Karpas-422 (cell line): ENCODE data around the gene C1orf94. TPM values are rescaled to one million over a fixed set of nuclear protein-coding genes. Genes with fewer than 3 reads are reported as not detected.

Experiments used
- DNase-seq: peaks from one replicate; pipeline ENCODE4 v3.0.0-alpha.2; 2015
- H2AFZ ChIP-seq: fragments of 200-600 bp; sonication (generic); 2 replicates; pipeline ENCODE4 v1.6.1; 2014; ENCODE audit warnings: antibody characterized with exemption, low read length, mixed read lengths
- H3K27ac ChIP-seq: fragments of 200-600 bp; sonication (generic); 2 replicates; pipeline ENCODE4 v1.5.1; 2014; ENCODE audit warnings: mild to moderate bottlenecking, low read length, moderate library complexity
- H3K27me3 ChIP-seq: fragments of 200-600 bp; sonication (generic); 2 replicates; pipeline ENCODE4 v1.6.1; 2014; ENCODE audit warnings: low read length, mixed read lengths
- H3K36me3 ChIP-seq: fragments of 200-600 bp; sonication (generic); 2 replicates; pipeline ENCODE4 v1.6.1; 2014; ENCODE audit warnings: low read length, mixed read lengths; ENCODE audit not compliant: insufficient read depth
- H3K4me1 ChIP-seq: fragments of 200-600 bp; sonication (generic); 2 replicates; pipeline ENCODE4 v1.6.1; 2014; ENCODE audit warnings: mild to moderate bottlenecking, low read length, mixed read lengths
- H3K4me2 ChIP-seq: fragments of 200-600 bp; sonication (generic); 2 replicates; pipeline ENCODE4 v1.6.1; 2014; ENCODE audit warnings: low read length, low read depth, mild to moderate bottlenecking; ENCODE audit not compliant: poor library complexity, severe bottlenecking
- H3K4me3 ChIP-seq: fragments of 200-600 bp; sonication (generic); 2 replicates; pipeline ENCODE4 v1.5.1; 2014; ENCODE audit warnings: mild to moderate bottlenecking, antibody characterized with exemption, low read length, mixed read lengths
- H3K79me2 ChIP-seq: fragments of 200-600 bp; sonication (generic); 2 replicates; pipeline ENCODE4 v1.6.1; 2014; ENCODE audit warnings: mild to moderate bottlenecking, low read length, mixed read lengths
- H3K9ac ChIP-seq: fragments of 200-600 bp; sonication (generic); 2 replicates; pipeline ENCODE4 v1.6.0; 2014; ENCODE audit warnings: low read length
- H3K9me2 ChIP-seq: fragments of 200-600 bp; sonication (generic), shearing (Covaris generic); replicated peaks from 2 replicates; pipeline ENCODE4 v1.6.0; 2014; ENCODE audit warnings: mild to moderate bottlenecking, low read length, moderate library complexity; ENCODE audit not compliant: insufficient read depth
- H3K9me3 ChIP-seq: fragments of 300-700, 200-600 bp; sonication (generic); 2 replicates; pipeline ENCODE4 v1.6.1; 2014; ENCODE audit warnings: low read length, mixed read lengths
- H4K20me1 ChIP-seq: fragments of 200-600 bp; sonication (generic); 2 replicates; pipeline ENCODE4 v1.6.1; 2014; ENCODE audit warnings: mild to moderate bottlenecking, antibody characterized with exemption, low read length, low read depth; ENCODE audit not compliant: insufficient read depth
- total RNA-seq: library from RNA; depleted of rRNA; stranded (reverse); fragments of >200 nt; shearing (Covaris generic); gene quantifications from 2 replicates; pipeline ENCODE4 v1.2.3, GENCODE V29; 2014; ENCODE audit warnings: low replicate concordance; rRNA removed

Gene C1orf94
- total RNA-seq: not detected in 2 replicates

GRCh38 chr1:34176830-34177603, at the start of gene C1orf94:
C1orf94 (plus strand) TSS chr1:34176907; CDS start chr1:34177790, 883 bp downstream.
- H3K9me3 ChIP-seq: no peaks in the 10 kb centered on the region
- H2AFZ ChIP-seq: no peak within 1 kb of the TSS
- H3K4me3 ChIP-seq: no peak within 1 kb of the TSS
- H3K27ac ChIP-seq: no peak within 1 kb of the TSS
- H4K20me1 ChIP-seq: no peaks in the 10 kb centered on the region
- no peaks in the 10 kb centered on the region for H3K79me2 ChIP-seq
- DNase-seq: no peak
- no peak within 1 kb of the TSS for H3K4me2 ChIP-seq
- H3K9me2 ChIP-seq: no peaks in the 10 kb centered on the region
- H3K27me3 ChIP-seq: no peaks in the 10 kb centered on the region
- peaks cover 14% of the 10 kb centered on the region for H3K4me1 ChIP-seq
- no peaks in the 10 kb centered on the region for H3K36me3 ChIP-seq
- no peak within 1 kb of the TSS for H3K9ac ChIP-seq

GRCh38 chr1:34127006-34128000, 49.4 kb upstream of the C1orf94 start:
- no peak overlapping the region for H3K4me2 ChIP-seq
- no peaks in the 10 kb centered on the region for H3K36me3 ChIP-seq
- H3K27me3 ChIP-seq: no peaks in the 10 kb centered on the region
- H3K9me3 ChIP-seq: no peaks in the 10 kb centered on the region
- no peak overlapping the region for H3K4me3 ChIP-seq
- no peak overlapping the region for H3K27ac ChIP-seq
- H3K9ac ChIP-seq: no peak overlapping the region
- H3K79me2 ChIP-seq: no peaks in the 10 kb centered on the region
- no peak for DNase-seq
- peaks cover 5% of the 10 kb centered on the region for H3K4me1 ChIP-seq
- H4K20me1 ChIP-seq: no peaks in the 10 kb centered on the region
- H3K9me2 ChIP-seq: no peaks in the 10 kb centered on the region
- H2AFZ ChIP-seq: no peak overlapping the region

GRCh38 chr1:34128186-34128889, 48.4 kb upstream of the C1orf94 start:
- DNase-seq: no peak
- H3K4me2 ChIP-seq: no peak overlapping the region
- H3K9me3 ChIP-seq: no peaks in the 10 kb centered on the region
- H2AFZ ChIP-seq: no peak overlapping the region
- no peaks in the 10 kb centered on the region for H3K36me3 ChIP-seq
- H3K27me3 ChIP-seq: no peaks in the 10 kb centered on the region
- no peaks in the 10 kb centered on the region for H4K20me1 ChIP-seq
- H3K9ac ChIP-seq: no peak overlapping the region
- H3K79me2 ChIP-seq: no peaks in the 10 kb centered on the region
- H3K4me1 ChIP-seq: no peaks in the 10 kb centered on the region
- H3K27ac ChIP-seq: no peak overlapping the region
- H3K4me3 ChIP-seq: no peak overlapping the region
- no peaks in the 10 kb centered on the region for H3K9me2 ChIP-seq

GRCh38 chr1:34129630-34130029, 47.1 kb upstream of the C1orf94 start:
- Histone ChIP-seq H3K4me3 (no peak overlapping the region), H3K79me2 (no peaks in the 10 kb centered on the region)

GRCh38 chr1:34130306-34130705, 46.4 kb upstream of the C1orf94 start:
- Histone ChIP-seq H3K36me3 (no peaks in the 10 kb centered on the region), H3K4me2 (no peak overlapping the region), H3K4me3 (no peak overlapping the region), H2AFZ (no peak overlapping the region), H3K27ac (no peak overlapping the region), H3K9me3 (no peaks in the 10 kb centered on the region), H3K79me2 (no peaks in the 10 kb centered on the region), H3K9me2 (no peaks in the 10 kb centered on the region), H3K4me1 (no peaks in the 10 kb centered on the region), H3K27me3 (no peaks in the 10 kb centered on the region), H3K9ac (no peak overlapping the region), H4K20me1 (no peaks in the 10 kb centered on the region)
- DNase-seq: no peak

More at GRCh38 chr1:34129630-34130029, 47.1 kb upstream of the C1orf94 start:
- no peaks in the 10 kb centered on the region for H3K4me1 ChIP-seq
- H3K9ac ChIP-seq: no peak overlapping the region
- H3K9me2 ChIP-seq: no peaks in the 10 kb centered on the region
- no peak overlapping the region for H3K4me2 ChIP-seq
- no peak overlapping the region for H2AFZ ChIP-seq
- no peak for DNase-seq
- H3K27me3 ChIP-seq: no peaks in the 10 kb centered on the region
- H3K27ac ChIP-seq: no peak overlapping the region
- H3K36me3 ChIP-seq: no peaks in the 10 kb centered on the region
- H3K9me3 ChIP-seq: no peaks in the 10 kb centered on the region
- H4K20me1 ChIP-seq: no peaks in the 10 kb centered on the region

- no peaks in the 10 kb centered on the region for H3K4me1 ChIP-seq
- no peak for DNase-seq
- H3K36me3 ChIP-seq: no peaks in the 10 kb centered on the region
- H3K9ac ChIP-seq: no peak overlapping the region
- no peaks in the 10 kb centered on the region for H3K9me2 ChIP-seq
- H3K27ac ChIP-seq: no peak overlapping the region
- no peak overlapping the region for H3K4me3 ChIP-seq
- no peak overlapping the region for H3K4me2 ChIP-seq
- H3K9me3 ChIP-seq: no peaks in the 10 kb centered on the region
- H3K27me3 ChIP-seq: no peaks in the 10 kb centered on the region
- H3K79me2 ChIP-seq: no peaks in the 10 kb centered on the region
- H4K20me1 ChIP-seq: no peaks in the 10 kb centered on the region
- H2AFZ ChIP-seq: no peak overlapping the region
Measured at GRCh38 chr1:34131396-34132160, 45.1 kb upstream of the C1orf94 start.

GRCh38 chr1:34132161-34132420, 44.6 kb upstream of the C1orf94 start:
- DNase-seq: no peak
- Histone ChIP-seq H4K20me1 (no peaks in the 10 kb centered on the region), H3K27me3 (no peaks in the 10 kb centered on the region), H2AFZ (no peak overlapping the region), H3K79me2 (no peaks in the 10 kb centered on the region), H3K9ac (no peak overlapping the region), H3K4me1 (no peaks in the 10 kb centered on the region), H3K27ac (no peak overlapping the region), H3K36me3 (no peaks in the 10 kb centered on the region), H3K9me2 (no peaks in the 10 kb centered on the region), H3K4me3 (no peak overlapping the region), H3K9me3 (no peaks in the 10 kb centered on the region), H3K4me2 (no peak overlapping the region)
